ENCODE measurements around the gene CD151.

GRCh38 chr11:825366-826226, 7.2 kb upstream of the CD151 start:
- TF ChIP-seq, protein P1, sequence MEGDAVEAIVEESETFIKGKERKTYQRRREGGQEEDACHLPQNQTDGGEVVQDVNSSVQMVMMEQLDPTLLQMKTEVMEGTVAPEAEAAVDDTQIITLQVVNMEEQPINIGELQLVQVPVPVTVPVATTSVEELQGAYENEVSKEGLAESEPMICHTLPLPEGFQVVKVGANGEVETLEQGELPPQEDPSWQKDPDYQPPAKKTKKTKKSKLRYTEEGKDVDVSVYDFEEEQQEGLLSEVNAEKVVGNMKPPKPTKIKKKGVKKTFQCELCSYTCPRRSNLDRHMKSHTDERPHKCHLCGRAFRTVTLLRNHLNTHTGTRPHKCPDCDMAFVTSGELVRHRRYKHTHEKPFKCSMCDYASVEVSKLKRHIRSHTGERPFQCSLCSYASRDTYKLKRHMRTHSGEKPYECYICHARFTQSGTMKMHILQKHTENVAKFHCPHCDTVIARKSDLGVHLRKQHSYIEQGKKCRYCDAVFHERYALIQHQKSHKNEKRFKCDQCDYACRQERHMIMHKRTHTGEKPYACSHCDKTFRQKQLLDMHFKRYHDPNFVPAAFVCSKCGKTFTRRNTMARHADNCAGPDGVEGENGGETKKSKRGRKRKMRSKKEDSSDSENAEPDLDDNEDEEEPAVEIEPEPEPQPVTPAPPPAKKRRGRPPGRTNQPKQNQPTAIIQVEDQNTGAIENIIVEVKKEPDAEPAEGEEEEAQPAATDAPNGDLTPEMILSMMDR (IDR thresholded peaks at IDR 0.05): no peak
- no peak for TF ChIP-seq POLR2A (IDR thresholded peaks at IDR 0.05)

All from thyroid gland (tissue), 4 donors.